ENCODE data around the gene WIPF1. TPM values are rescaled to one million over a fixed set of nuclear protein-coding genes. Genes with fewer than 3 reads are reported as not detected.

WIPF1 gene
- total and polyA plus RNA-seq, 2 donors (not counting 3 experiments of a cell fraction or from before 2014, with no cell fraction given) = 15.3 to 42.0 TPM

- no peak overlapping the region for H3K4me3 ChIP-seq (replicated peaks in 1 of 3; ENCODE audit: insufficient read depth in 1 of 3, low read depth in 1 of 3, low read length in 3 of 3)
- H3K27me3 ChIP-seq (ENCODE audit: control insufficient read depth in 2 of 2, insufficient read depth in 2 of 2, low read length in 2 of 2) = no peaks in the 10 kb centered on the region
- no peaks in the 10 kb centered on the region for H3K79me2 ChIP-seq (ENCODE audit: control insufficient read depth, insufficient read depth, low read length)
- TF ChIP-seq FOS (IDR thresholded peaks at IDR 0.05; ENCODE audit: borderline replicate concordance, insufficient read depth, low read length) (no peak), JUN (IDR thresholded peaks at IDR 0.05; ENCODE audit: borderline replicate concordance, insufficient read depth, insufficient read length, low read depth) (no peak), MYC (IDR thresholded peaks at IDR 0.05; ENCODE audit: low read depth, low read length) (no peak), MAX (IDR thresholded peaks at IDR 0.05; ENCODE audit: insufficient read depth, insufficient read length) (no peak), POLR2AphosphoS5 (IDR thresholded peaks at IDR 0.05; ENCODE audit: insufficient read depth, low read depth, low read length) (no peak), POLR2A (IDR thresholded peaks at IDR 0.05; ENCODE audit: low read depth, low read length) (no peak), GATA2 (IDR thresholded peaks at IDR 0.05; ENCODE audit: insufficient read depth, insufficient read length, low read depth, low read length) (no peak), CTCF (IDR thresholded peaks at IDR 0.05; ENCODE audit: extremely low read depth in 1 of 2, insufficient read depth in 1 of 2, low read depth in 1 of 2, low read length in 2 of 2) (no peak), EZH2 (IDR thresholded peaks at IDR 0.05; ENCODE audit: borderline replicate concordance, low read depth, low read length, severe bottlenecking) (no peak)
- CTCF ChIA-PET = no interaction called here
- no peak overlapping the region for H3K9ac ChIP-seq (replicated peaks; ENCODE audit: extremely low read depth, insufficient read depth, low read length)
- no peaks in the 10 kb centered on the region for H3K9me3 ChIP-seq (replicated peaks; ENCODE audit: control insufficient read depth, insufficient read depth, low read length)
- no peak overlapping the region for H3K4me2 ChIP-seq (ENCODE audit: insufficient read depth, low read length)
- no peaks in the 10 kb centered on the region for H3K9me1 ChIP-seq (replicated peaks; ENCODE audit: control insufficient read depth, extremely low read depth, insufficient read depth, low read length)
- H3K27ac ChIP-seq (ENCODE audit: insufficient read depth, low read depth, low read length) = no peak overlapping the region
- no peak overlapping the region for H2AFZ ChIP-seq (ENCODE audit: low read depth, low read length)
- dilution Hi-C loops (cut with MboI; ENCODE audit: extremely low pct_ligation_motif_present, low sequenced_read_pairs) (no loop called here), intact Hi-C loops (cut with micrococcal nuclease) (loop anchor here (5.0 kb wide), 1 partner anchor 38 kb away; no protein-coding TSS in a partner anchor)
- H3K4me1 ChIP-seq (ENCODE audit: control insufficient read depth, extremely low read depth, insufficient read depth, low read length) = peaks cover 1% of the 10 kb centered on the region
- FAIRE-seq = no peak
- H3K36me3 ChIP-seq (ENCODE audit: control insufficient read depth in 2 of 2, extremely low read depth in 1 of 2, insufficient read depth in 2 of 2, low read length in 2 of 2) = no peaks in the 10 kb centered on the region
- H4K20me1 ChIP-seq (replicated peaks; ENCODE audit: control insufficient read depth, extremely low read depth, insufficient read depth, low read length) = no peaks in the 10 kb centered on the region
- POLR2A ChIA-PET = no interaction called here
- BruUV-seq (replicated peaks) = no TSS peak
- DNase-seq (ENCODE audit: low read depth, low spot score) = no peak
Observed at GRCh38 chr2:174629506-174629905, 31.9 kb upstream of the WIPF1 start.

All from endothelial cell of umbilical vein (primary cell).